Mammary epithelial cell (primary cell): ENCODE data around the gene REV1.
A peak's percentile ranks its signal among the peaks of the same experiment; 100 is the strongest.

Experiments used
- EZH2 ChIP-seq: IDR thresholded peaks from 2 replicates; pipeline ENCODE4 v1.6.1; 2012; ENCODE audit warnings: low read length, inconsistent platforms, borderline replicate concordance
- TF ChIP-seq, protein P1 (sequence below), 2 donors: IDR thresholded peaks in 1 of 2; conservative IDR thresholded peaks in 1 of 2; 2 replicates each; pipeline ENCODE4 v1.5.1; 2011 to 2012; ENCODE audit warnings: inconsistent platforms in 2 of 2, low read length in 2 of 2, mild to moderate bottlenecking in 2 of 2, control low read depth in 1 of 2, low read depth in 1 of 2; ENCODE audit not compliant: insufficient read depth in 1 of 2; ENCODE audit errors: extremely low read depth in 1 of 2

DNA sequence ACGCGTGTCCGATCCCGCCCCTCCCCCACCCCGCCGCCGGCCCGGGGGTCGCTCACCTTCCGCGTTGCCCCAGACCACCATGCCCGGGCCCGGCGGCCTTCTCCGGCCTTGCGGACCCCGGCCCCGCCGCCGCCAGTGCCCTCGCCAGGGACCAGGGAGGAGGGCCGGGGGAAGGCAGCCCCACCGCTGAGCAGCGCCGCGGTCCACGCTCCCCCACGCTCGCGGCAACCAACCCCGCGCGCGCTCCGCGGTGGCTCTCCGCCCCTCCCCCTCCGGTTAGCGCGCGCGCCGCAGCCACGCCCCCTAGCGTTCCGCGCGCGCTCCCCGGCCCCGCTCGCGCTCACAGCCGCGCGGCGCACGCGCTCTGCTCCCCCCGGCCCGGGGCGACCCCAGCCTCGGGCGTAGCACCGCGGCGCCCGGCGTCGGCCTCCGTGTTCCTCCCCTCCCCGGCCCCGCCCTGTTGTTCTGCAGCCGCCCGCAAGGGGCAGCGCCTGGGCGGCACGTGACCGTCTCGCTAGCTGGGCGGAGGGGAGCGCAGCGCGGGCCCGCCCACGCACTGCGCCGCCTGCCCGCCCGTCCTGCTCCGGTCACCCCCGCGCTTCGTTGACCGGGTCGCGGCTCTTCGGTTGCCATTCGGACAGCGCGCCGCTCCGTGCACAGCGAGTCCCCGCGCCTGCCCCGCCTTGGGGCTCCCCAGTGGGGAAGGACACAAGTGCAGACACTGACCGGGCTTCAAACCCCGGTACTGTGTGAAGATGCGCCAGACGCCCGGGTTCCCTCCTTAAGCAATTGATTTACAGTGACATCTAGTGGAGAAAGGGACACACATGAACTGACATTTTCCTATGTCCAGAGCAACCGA is at the start of gene REV1:
- TF ChIP-seq, protein P1, sequence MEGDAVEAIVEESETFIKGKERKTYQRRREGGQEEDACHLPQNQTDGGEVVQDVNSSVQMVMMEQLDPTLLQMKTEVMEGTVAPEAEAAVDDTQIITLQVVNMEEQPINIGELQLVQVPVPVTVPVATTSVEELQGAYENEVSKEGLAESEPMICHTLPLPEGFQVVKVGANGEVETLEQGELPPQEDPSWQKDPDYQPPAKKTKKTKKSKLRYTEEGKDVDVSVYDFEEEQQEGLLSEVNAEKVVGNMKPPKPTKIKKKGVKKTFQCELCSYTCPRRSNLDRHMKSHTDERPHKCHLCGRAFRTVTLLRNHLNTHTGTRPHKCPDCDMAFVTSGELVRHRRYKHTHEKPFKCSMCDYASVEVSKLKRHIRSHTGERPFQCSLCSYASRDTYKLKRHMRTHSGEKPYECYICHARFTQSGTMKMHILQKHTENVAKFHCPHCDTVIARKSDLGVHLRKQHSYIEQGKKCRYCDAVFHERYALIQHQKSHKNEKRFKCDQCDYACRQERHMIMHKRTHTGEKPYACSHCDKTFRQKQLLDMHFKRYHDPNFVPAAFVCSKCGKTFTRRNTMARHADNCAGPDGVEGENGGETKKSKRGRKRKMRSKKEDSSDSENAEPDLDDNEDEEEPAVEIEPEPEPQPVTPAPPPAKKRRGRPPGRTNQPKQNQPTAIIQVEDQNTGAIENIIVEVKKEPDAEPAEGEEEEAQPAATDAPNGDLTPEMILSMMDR (conservative IDR thresholded peaks at IDR 0.05 in 1 of 2, IDR thresholded peaks at IDR 0.05 in 1 of 2; ENCODE audit: extremely low read depth in 1 of 2, insufficient read depth in 1 of 2, low read depth in 1 of 2, low read length in 2 of 2): peak; percentile 51 to 73
- no peak for TF ChIP-seq EZH2
